PFSK-1 (cell line): Measurements from ENCODE around the gene COL19A1.

Experiments used
- POLR2AphosphoS5 ChIP-seq: IDR thresholded peaks from 2 replicates; pipeline ENCODE4 v1.6.1; 2012; ENCODE audit warnings: low read depth, mild to moderate bottlenecking, control low read depth, low read length, moderate library complexity
- TF ChIP-seq, protein P1 (sequence below), 2 experiments: IDR thresholded peaks; 2 replicates each; pipeline versions ENCODE4 v1.6.1 to v1.8.0; 2011 to 2012; ENCODE audit warnings: low read depth in 2 of 2, low read length in 2 of 2, control low read depth in 1 of 2, inconsistent platforms in 1 of 2, mild to moderate bottlenecking in 1 of 2, moderate library complexity in 1 of 2; ENCODE audit not compliant: insufficient read depth in 1 of 2

DNA sequence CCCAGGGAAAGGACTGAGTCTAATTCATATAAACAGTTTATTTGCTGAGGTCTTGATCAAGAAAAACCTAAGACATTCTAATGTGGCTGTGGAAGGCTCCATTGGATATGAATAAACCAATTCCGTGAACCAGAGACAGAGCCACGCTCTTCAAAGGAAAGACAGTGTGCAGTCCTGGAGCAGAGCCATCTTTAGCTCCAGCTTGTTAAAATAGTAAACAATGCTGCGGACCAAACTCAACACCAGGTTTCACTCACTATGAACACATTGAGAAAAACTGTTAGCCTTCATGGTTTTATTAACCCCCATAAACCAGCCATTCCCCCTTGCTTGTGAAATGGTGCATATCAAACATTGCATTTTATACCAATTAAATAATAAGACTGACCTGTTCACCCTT is 374.7 kb downstream of the COL19A1 start:
- TF ChIP-seq, protein P1, sequence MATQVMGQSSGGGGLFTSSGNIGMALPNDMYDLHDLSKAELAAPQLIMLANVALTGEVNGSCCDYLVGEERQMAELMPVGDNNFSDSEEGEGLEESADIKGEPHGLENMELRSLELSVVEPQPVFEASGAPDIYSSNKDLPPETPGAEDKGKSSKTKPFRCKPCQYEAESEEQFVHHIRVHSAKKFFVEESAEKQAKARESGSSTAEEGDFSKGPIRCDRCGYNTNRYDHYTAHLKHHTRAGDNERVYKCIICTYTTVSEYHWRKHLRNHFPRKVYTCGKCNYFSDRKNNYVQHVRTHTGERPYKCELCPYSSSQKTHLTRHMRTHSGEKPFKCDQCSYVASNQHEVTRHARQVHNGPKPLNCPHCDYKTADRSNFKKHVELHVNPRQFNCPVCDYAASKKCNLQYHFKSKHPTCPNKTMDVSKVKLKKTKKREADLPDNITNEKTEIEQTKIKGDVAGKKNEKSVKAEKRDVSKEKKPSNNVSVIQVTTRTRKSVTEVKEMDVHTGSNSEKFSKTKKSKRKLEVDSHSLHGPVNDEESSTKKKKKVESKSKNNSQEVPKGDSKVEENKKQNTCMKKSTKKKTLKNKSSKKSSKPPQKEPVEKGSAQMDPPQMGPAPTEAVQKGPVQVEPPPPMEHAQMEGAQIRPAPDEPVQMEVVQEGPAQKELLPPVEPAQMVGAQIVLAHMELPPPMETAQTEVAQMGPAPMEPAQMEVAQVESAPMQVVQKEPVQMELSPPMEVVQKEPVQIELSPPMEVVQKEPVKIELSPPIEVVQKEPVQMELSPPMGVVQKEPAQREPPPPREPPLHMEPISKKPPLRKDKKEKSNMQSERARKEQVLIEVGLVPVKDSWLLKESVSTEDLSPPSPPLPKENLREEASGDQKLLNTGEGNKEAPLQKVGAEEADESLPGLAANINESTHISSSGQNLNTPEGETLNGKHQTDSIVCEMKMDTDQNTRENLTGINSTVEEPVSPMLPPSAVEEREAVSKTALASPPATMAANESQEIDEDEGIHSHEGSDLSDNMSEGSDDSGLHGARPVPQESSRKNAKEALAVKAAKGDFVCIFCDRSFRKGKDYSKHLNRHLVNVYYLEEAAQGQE (IDR thresholded peaks at IDR 0.05; ENCODE audit: insufficient read depth in 1 of 2, low read depth in 2 of 2, low read length in 2 of 2), result no peak
- TF ChIP-seq POLR2AphosphoS5, result no peak
